Effector memory CD4-positive, alpha-beta T cell (primary cell): ENCODE data around the gene CYGB.

Experiments used
- DNase-seq, 3 donors: peaks; one replicate each; pipeline ENCODE4 v3.0.0-alpha.2; 2020
- H3K27ac ChIP-seq: 2 replicates; pipeline ENCODE4 v1.7.0; 2013; ENCODE audit warnings: mild to moderate bottlenecking, low read length, moderate library complexity; ENCODE audit not compliant: insufficient read depth, poor library complexity, severe bottlenecking
- H3K27me3 ChIP-seq: replicated peaks from 2 replicates; pipeline ENCODE4 v1.7.0; 2013; ENCODE audit warnings: mild to moderate bottlenecking, low read length; ENCODE audit not compliant: insufficient read depth, control insufficient read depth, poor library complexity, severe bottlenecking
- H3K36me3 ChIP-seq: 2 replicates; pipeline ENCODE4 v1.7.0; 2013; ENCODE audit warnings: mild to moderate bottlenecking, low read length, moderate library complexity; ENCODE audit not compliant: control insufficient read depth, insufficient read depth
- H3K4me1 ChIP-seq: 2 replicates; pipeline ENCODE4 v1.7.0; 2013; ENCODE audit warnings: low read length, mild to moderate bottlenecking; ENCODE audit not compliant: control insufficient read depth, insufficient read depth, poor library complexity, severe bottlenecking
- H3K4me3 ChIP-seq: 2 replicates; pipeline ENCODE4 v1.7.0; 2013; ENCODE audit warnings: low read length, low read depth, mild to moderate bottlenecking; ENCODE audit not compliant: insufficient read depth, poor library complexity, severe bottlenecking
- H3K9me3 ChIP-seq: 2 replicates; pipeline ENCODE4 v1.7.0; 2013; ENCODE audit warnings: mild to moderate bottlenecking, low read length, moderate library complexity; ENCODE audit not compliant: control insufficient read depth

CYGB gene

DNA sequence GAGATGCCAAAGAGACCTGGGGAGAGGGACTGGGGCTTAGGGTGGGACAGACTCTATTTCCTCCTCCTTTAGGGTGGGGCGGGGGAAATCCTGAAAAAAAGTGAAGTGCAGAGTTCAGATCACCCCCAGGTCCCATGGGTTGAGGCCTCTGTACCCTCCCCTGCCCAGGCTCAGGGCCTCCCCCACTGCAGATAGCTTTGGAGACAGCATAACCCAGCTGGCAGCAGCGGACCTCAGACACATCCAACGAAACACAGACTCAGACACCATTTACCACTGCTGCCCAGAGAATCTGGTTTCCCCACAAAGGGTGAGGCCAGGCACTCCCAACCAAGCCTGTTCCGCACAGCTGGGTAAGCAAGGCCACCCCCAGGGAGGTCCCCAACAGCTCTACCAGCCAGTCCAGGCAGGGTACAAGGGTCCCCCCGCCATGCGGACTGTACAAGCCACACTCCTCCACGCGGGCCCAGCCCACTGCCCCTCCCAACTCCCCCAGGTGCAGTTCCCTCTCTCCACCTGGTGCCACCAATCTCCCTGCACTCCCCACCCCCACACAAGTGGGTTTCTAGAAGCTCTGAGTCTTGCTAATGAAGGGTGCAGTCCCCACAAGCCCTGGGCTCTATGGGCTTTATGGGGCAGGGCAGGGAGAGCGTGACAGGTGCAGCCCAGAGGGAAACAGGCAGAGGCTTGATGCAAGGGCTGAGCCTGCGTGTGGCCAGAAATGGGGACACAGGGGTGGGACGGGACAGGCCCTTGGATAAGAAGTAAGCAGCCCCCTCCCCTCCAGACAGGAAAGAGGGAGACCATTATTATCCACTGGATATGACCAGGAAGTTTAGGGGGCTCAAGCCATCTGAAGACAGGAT is 45.2 kb downstream of the CYGB start:
- Histone ChIP-seq H3K4me1 (peaks cover 23% of the 10 kb centered on the region), H3K27me3 (no peaks in the 10 kb centered on the region), H3K27ac (no peak overlapping the region)

DNA sequence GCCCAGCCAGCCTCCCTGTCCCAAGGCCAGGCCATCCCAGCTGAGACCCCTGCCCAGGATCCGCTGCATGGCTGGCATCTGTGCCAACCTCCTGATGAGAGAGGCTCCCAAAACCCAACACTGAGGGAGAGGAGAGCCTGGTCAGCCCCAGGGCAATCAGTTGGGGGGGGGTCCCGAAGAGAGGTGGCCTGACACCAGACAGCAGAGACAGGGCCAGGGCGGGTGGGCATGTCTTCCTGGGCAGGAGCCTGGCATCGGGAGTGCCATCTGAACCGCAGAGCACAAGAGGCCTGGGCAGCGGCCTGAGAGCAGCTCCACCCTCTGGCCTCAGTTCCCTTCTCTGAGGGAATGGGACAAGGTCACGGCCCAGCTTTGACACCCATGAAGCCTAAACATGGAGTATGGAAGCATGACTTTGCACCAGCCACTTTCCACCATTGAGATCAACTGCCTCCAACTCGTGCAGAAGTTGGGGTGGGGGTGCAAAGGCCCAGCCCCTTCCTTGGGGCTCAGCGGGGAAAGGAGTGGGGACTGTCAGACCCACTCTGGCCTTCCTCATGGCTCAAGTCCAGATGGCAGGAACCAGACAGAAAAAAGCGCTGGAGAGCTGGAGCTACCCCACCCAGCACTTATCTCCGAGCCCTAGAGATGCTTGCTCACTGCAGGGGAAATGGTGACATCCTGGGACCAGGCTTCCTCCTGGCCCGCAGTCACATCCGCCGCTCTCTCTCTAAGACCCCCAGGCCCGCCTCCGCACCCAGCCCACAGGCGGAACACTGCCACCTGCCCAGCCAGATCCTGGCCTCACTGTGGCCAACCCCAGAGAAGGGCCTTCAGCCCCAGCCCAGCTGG is 46.0 kb downstream of the CYGB start:
- H3K4me3 ChIP-seq: no peak overlapping the region
- no peak for DNase-seq
- peaks cover 23% of the 10 kb centered on the region for H3K4me1 ChIP-seq
- no peaks in the 10 kb centered on the region for H3K27me3 ChIP-seq
- no peaks in the 10 kb centered on the region for H3K9me3 ChIP-seq
- peaks cover 4% of the 10 kb centered on the region for H3K36me3 ChIP-seq
- H3K27ac ChIP-seq: no peak overlapping the region

More for the DNA sequence above, 45.2 kb downstream of the CYGB start:
- Histone ChIP-seq H3K9me3 (no peaks in the 10 kb centered on the region), H3K36me3 (peaks cover 4% of the 10 kb centered on the region), H3K4me3 (peak overlapping the region; percentile 37)
- no peak for DNase-seq

DNA sequence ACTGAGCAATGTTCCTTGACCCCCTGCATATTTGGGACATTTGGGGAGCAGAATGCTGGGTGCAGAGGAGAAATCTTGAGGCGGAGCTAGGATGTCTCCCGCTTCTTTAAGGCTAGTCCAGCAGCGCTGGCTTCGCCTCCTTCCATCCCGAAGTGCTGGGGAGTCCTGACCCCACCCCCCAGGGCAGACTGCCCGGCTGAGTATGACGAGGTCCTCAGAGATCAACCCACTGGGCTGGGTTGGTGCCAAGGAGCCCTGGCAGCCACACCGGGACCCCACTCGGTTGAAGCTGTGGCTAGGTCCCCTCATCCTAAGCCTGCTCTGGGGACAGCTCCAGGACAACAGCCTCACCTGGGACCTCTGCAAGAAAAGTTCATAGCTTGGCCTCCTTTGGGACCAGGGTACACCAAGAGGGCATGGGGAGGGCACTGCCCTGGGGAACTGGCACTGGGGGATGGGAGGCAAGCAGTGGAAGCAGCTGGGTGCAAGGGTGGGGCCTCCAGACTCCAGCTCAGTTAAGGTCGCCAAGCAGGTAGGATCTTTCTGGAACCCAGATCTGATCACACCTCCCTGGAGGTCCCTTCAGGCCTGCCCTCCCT is 47.3 kb downstream of the CYGB start:
- H3K27me3 ChIP-seq: no peaks in the 10 kb centered on the region
- DNase-seq: no peak
- no peak overlapping the region for H3K27ac ChIP-seq
- no peak overlapping the region for H3K4me3 ChIP-seq
- H3K4me1 ChIP-seq: peaks cover 23% of the 10 kb centered on the region
- no peaks in the 10 kb centered on the region for H3K9me3 ChIP-seq
- peaks cover 4% of the 10 kb centered on the region for H3K36me3 ChIP-seq

DNA sequence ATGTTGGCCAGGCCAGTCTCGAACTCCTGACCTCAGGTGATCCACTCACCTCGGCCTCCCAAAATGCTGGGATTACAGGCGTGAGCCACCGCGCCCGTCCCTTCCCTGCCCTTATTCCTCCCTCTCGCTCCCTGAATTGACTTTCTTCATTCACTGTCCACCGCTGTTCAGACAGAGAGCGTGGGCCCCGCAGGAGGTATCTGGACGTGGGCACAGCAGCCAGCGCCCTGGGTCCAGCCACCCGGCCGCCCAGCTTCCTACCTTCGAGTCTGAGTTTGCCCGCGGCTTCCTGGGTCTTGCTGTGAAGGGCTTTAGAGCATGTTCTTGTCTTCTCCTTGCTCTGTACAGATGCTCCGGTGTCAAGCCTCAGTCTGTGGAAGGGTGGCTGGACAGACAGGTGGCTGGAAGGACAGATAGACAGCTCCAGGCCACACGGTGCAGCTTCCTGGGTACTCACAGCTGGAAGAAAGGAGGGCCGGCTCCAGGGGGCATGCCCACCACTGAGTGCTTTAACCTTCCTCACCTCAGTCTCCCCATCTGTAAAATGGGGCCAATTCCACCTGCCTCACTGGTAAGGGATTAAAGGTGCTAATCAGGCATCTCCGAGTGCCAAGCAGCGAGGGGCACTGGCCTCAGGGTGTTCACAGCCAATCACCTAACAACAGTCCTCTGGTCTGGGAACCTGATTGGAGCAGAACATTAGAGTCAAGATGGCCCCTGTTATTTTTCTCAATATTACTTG is 49.9 kb downstream of the CYGB start:
- Histone ChIP-seq H3K27me3 (no peaks in the 10 kb centered on the region), H3K9me3 (no peaks in the 10 kb centered on the region), H3K4me3 (no peak overlapping the region), H3K27ac (no peak overlapping the region), H3K4me1 (peaks cover 4% of the 10 kb centered on the region), H3K36me3 (peaks cover 4% of the 10 kb centered on the region)
- DNase-seq: no peak

DNA sequence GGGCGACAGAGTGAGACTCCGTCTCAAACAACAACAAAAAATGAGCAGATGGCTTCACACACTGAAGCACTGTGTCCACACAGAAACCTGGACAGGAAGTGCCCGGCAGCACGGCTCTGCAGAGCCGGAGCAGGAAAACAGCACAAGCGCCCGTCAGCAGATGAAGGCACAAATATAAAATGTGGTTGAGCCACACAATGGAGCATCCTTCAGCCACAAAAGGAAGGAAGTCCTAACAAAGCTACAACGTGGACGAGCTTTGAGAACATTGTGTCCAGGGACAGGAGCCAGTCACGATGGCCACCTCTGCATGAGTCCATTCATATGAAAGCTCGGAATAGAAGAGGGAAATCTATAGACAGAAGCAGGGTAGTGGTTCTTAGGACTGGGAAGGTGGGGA is 51.9 kb downstream of the CYGB start:
- H3K4me1 ChIP-seq: no peaks in the 10 kb centered on the region
- DNase-seq: no peak
- no peaks in the 10 kb centered on the region for H3K27me3 ChIP-seq
- H3K27ac ChIP-seq: no peak overlapping the region
- H3K4me3 ChIP-seq: no peak overlapping the region
- peaks cover 4% of the 10 kb centered on the region for H3K36me3 ChIP-seq
- H3K9me3 ChIP-seq: no peaks in the 10 kb centered on the region

DNA sequence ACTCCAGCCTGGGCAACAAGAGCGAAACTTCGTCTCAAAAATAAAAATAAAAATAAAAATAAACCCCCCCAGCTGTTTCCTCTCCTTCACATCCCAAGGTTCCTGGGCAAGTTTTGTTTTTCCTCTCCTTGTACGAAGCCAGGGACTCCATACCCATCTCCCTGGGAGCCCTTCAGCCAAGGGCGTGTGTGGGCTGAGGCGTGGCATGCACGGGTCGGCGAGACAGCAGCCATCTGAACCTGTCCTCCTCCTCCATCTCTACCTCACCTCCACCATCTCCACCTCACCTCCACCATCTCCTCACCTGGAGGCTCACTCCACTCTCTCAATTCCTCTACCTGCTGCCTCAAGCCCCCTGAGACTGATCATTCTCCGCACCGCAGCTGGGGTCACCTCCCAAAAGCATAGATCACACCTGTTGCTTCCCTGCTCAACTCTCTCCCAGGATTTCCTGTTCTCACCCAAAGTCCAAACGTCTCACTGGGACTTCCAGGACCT is 53.2 kb downstream of the CYGB start:
- Histone ChIP-seq H3K4me3 (no peak overlapping the region), H3K27me3 (no peaks in the 10 kb centered on the region), H3K4me1 (no peaks in the 10 kb centered on the region), H3K9me3 (no peaks in the 10 kb centered on the region), H3K27ac (no peak overlapping the region), H3K36me3 (peaks cover 4% of the 10 kb centered on the region)
- no peak for DNase-seq

DNA sequence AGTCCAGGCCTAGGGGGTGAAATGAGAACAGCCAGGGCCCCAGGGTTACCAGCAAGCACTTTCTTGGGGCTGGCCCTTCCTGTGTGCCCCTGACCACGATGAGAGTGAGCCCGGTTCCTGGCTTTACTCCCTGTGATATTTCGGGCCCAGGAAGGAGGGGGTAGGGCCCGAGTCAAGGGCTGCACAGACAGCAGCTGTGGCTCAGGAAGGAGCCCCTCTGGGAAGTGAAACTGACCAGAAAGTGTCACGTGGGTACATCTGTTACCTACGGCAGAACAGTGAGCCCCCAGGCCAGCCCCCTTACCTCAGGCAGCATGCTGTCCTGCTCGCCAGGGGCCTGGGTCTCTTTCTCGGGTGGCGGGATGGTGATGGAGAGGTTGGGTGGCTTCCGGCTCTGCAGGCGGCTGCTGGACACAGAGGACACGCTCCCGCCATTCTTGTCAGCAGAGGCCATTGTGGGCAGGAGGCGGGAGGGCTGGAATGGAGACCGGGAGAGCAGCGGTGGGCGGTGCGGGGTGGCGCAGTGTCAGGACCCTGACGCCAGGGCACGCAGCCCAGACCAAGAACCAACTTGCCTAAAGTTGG is 56.3 kb downstream of the CYGB start:
- no peak overlapping the region for H3K27ac ChIP-seq
- no peaks in the 10 kb centered on the region for H3K4me1 ChIP-seq
- H3K9me3 ChIP-seq: no peaks in the 10 kb centered on the region
- peaks cover 5% of the 10 kb centered on the region for H3K36me3 ChIP-seq
- no peak overlapping the region for H3K4me3 ChIP-seq
- no peak for DNase-seq
- no peaks in the 10 kb centered on the region for H3K27me3 ChIP-seq

DNA sequence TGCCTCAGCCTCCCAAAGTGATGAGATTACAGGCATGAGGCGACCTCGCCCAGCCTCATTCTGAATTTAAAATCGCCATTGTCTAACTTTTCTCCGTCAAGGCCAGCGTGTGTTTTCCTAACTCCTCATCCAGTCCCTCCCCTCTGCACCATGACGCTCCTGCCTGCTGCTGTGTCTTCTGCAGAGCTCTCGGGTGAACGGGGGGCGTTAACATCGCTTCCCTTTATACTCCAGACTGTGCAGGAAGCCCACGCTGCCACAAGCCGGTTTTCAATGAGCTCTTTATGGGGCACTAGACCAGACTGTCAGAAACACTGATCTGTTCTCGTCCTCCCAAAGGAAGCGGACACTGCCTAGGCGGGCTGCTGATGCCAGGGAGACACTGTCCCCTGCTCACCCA is 56.9 kb downstream of the CYGB start:
- Histone ChIP-seq H3K27me3 (no peaks in the 10 kb centered on the region), H3K4me3 (no peak overlapping the region), H3K9me3 (no peaks in the 10 kb centered on the region), H3K4me1 (no peaks in the 10 kb centered on the region), H3K27ac (no peak overlapping the region), H3K36me3 (peaks cover 5% of the 10 kb centered on the region)
- no peak for DNase-seq

DNA sequence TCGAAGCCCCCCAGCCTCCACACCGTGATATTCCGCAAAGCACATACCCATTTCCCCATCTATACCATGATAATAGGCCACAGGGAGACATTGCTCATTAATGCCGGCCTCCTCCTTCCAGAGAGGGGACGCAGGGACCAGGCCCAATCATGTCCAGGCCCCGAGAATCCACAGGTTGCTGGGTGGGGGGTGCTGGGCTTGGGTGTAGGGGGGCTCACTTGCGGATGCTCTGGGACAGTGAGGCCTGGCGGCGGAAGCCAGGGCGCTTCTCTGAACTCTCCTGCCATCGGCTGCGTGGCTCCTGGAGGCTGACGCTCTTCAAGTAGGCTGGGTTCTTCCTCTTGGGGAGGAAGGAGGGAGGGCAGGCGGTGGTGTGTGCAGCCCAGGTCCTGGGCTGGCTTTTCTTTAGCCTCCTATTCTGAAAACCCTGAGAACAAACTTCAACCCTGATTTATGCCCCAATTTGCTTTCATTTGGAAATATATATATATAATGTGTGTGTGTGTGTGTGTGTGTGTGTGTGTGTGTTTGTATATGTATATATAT is 57.9 kb downstream of the CYGB start:
- H3K9me3 ChIP-seq: no peaks in the 10 kb centered on the region
- peaks cover 9% of the 10 kb centered on the region for H3K36me3 ChIP-seq
- no peaks in the 10 kb centered on the region for H3K27me3 ChIP-seq
- no peak for DNase-seq
- no peaks in the 10 kb centered on the region for H3K4me1 ChIP-seq
- no peak overlapping the region for H3K27ac ChIP-seq
- H3K4me3 ChIP-seq: no peak overlapping the region
